ENCODE data around the gene CCL5. TPM values are rescaled to one million over a fixed set of nuclear protein-coding genes. Genes with fewer than 3 reads are reported as not detected.

The CCL5 gene
- total and polyA plus RNA-seq, 2 donors (not counting 3 experiments of a cell fraction or from before 2014, with no cell fraction given) = not detected

- Histone ChIP-seq H3K36me3 (ENCODE audit: control insufficient read depth in 2 of 2, extremely low read depth in 1 of 2, insufficient read depth in 2 of 2, low read length in 2 of 2) (peaks cover 37 to 47% of the 10 kb centered on the region in 2 experiments), H3K79me2 (ENCODE audit: control insufficient read depth, insufficient read depth, low read length) (peaks cover 5% of the 10 kb centered on the region), H3K9me3 (replicated peaks; ENCODE audit: control insufficient read depth, insufficient read depth, low read length) (no peaks in the 10 kb centered on the region), H3K4me1 (ENCODE audit: control insufficient read depth, extremely low read depth, insufficient read depth, low read length) (no peaks in the 10 kb centered on the region), H3K4me2 (ENCODE audit: insufficient read depth, low read length) (no peak overlapping the region), H3K9ac (replicated peaks; ENCODE audit: extremely low read depth, insufficient read depth, low read length) (no peak overlapping the region), H2AFZ (ENCODE audit: low read depth, low read length) (no peak overlapping the region), H3K9me1 (replicated peaks; ENCODE audit: control insufficient read depth, extremely low read depth, insufficient read depth, low read length) (no peaks in the 10 kb centered on the region), H3K4me3 (replicated peaks in 1 of 3; ENCODE audit: insufficient read depth in 1 of 3, low read depth in 1 of 3, low read length in 3 of 3) (no peak overlapping the region), H3K27ac (ENCODE audit: insufficient read depth, low read depth, low read length) (no peak overlapping the region), H3K27me3 (ENCODE audit: control insufficient read depth in 2 of 2, insufficient read depth in 2 of 2, low read length in 2 of 2) (no peaks in the 10 kb centered on the region), H4K20me1 (replicated peaks; ENCODE audit: control insufficient read depth, extremely low read depth, insufficient read depth, low read length) (no peaks in the 10 kb centered on the region)
- dilution Hi-C loops (cut with MboI; ENCODE audit: extremely low pct_ligation_motif_present, low sequenced_read_pairs) (no loop called here), intact Hi-C loops (cut with micrococcal nuclease) (loop anchor here (10.0 kb wide), 2 partner anchors 103 to 233 kb away; partner anchors contain the start of gene LYZL6)
- DNase-seq (ENCODE audit: low read depth, low spot score) (no peak), FAIRE-seq (no peak)
- no TSS peak for BruUV-seq (replicated peaks)
- ChIA-PET CTCF (interaction anchor here (0.9 to 1.7 kb wide), 5 partner anchors 8 to 77 kb away, joined by 3 to 4 read pairs (median 3); no protein-coding TSS in a partner anchor), POLR2A (interaction anchor here (0.7 kb wide), 2 partner anchors 8 to 13 kb away, joined by 3 to 5 read pairs; no protein-coding TSS in a partner anchor)
- TF ChIP-seq POLR2A (IDR thresholded peaks at IDR 0.05; ENCODE audit: low read depth, low read length) (no peak), EZH2 (IDR thresholded peaks at IDR 0.05; ENCODE audit: borderline replicate concordance, low read depth, low read length, severe bottlenecking) (no peak), GATA2 (IDR thresholded peaks at IDR 0.05; ENCODE audit: insufficient read depth, insufficient read length, low read depth, low read length) (no peak), JUN (IDR thresholded peaks at IDR 0.05; ENCODE audit: borderline replicate concordance, insufficient read depth, insufficient read length, low read depth) (no peak), CTCF (IDR thresholded peaks at IDR 0.05; ENCODE audit: extremely low read depth in 1 of 2, insufficient read depth in 1 of 2, low read depth in 1 of 2, low read length in 2 of 2) (no peak), MAX (IDR thresholded peaks at IDR 0.05; ENCODE audit: insufficient read depth, insufficient read length) (no peak), FOS (IDR thresholded peaks at IDR 0.05; ENCODE audit: borderline replicate concordance, insufficient read depth, low read length) (no peak), MYC (IDR thresholded peaks at IDR 0.05; ENCODE audit: low read depth, low read length) (no peak), POLR2AphosphoS5 (IDR thresholded peaks at IDR 0.05; ENCODE audit: insufficient read depth, low read depth, low read length) (no peak)
Measured at GRCh38 chr17:35841505-35841904, 38.7 kb downstream of the CCL5 start.

Measured in endothelial cell of umbilical vein (primary cell).